Spleen (tissue), 7 donors: ENCODE measurements around the gene MPPED2.

Source experiments
- POLR2AphosphoS5 ChIP-seq, 3 donors: sonication (generic); formaldehyde crosslinking; IDR thresholded peaks; one replicate each; pipeline ENCODE4 v1.5.1; 2017; ENCODE audit warnings: antibody characterized with exemption in 3 of 3
- TF ChIP-seq, protein P1 (sequence below), 11 experiments: fragments of 200-600 bp in 7 of 11; fragments of 450-650 bp in 4 of 11; sonication (generic) in 4 of 11; IDR thresholded peaks in 8 of 11; conservative IDR thresholded peaks in 3 of 11; 1 replicate in 7 of 11; 2 replicates in 4 of 11; pipeline versions ENCODE4 v1.4.0 to v1.8.0; 2016 to 2021; ENCODE audit warnings: antibody characterized with exemption in 11 of 11, inconsistent platforms in 4 of 11, mild to moderate bottlenecking in 1 of 11
- donor health status: DM: no; HTN: no; CAD: no; lungs with moderate emphysema.
- donor health status: DM: no; HTN: no; CAD: no.
- donor health status: DM: no; HTN: no; CAD: no.

DNA sequence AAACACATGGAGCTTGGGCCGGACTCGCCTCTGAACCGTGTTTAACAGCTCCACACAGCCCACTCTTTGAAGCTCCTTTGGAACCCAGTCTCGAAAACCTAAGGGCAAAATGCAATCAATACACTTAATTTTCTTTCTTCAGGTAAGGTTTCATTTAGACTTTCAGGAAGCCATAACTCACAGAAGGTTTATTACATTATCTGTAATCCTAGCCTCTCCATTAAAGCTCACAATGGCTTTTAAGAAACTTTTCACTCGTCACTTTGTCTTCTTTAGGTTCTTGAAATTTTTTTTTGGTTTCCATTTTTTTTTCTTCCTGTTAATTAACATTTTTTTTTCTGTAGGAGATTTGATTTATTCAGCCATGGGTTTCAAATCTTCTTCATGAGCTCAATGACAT, 171.9 kb downstream of the MPPED2 start:
- TF ChIP-seq, protein P1, sequence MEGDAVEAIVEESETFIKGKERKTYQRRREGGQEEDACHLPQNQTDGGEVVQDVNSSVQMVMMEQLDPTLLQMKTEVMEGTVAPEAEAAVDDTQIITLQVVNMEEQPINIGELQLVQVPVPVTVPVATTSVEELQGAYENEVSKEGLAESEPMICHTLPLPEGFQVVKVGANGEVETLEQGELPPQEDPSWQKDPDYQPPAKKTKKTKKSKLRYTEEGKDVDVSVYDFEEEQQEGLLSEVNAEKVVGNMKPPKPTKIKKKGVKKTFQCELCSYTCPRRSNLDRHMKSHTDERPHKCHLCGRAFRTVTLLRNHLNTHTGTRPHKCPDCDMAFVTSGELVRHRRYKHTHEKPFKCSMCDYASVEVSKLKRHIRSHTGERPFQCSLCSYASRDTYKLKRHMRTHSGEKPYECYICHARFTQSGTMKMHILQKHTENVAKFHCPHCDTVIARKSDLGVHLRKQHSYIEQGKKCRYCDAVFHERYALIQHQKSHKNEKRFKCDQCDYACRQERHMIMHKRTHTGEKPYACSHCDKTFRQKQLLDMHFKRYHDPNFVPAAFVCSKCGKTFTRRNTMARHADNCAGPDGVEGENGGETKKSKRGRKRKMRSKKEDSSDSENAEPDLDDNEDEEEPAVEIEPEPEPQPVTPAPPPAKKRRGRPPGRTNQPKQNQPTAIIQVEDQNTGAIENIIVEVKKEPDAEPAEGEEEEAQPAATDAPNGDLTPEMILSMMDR (IDR thresholded peaks at IDR 0.05 in 8 of 11, conservative IDR thresholded peaks at IDR 0.05 in 3 of 11) = no peak
- TF ChIP-seq POLR2AphosphoS5 (IDR thresholded peaks at IDR 0.05) = no peak
